GM18858 (cell line): ENCODE measurements around the gene CC2D1A.
"Not testable (repeated sequence)": the region's sequence is repeated elsewhere in the genome, so short reads cannot be mapped to it uniquely, and the experiment has no call there.

Experiments used
- ATAC-seq: cut with Tn5 transposase; IDR thresholded peaks from one replicate; pipeline ENCODE4 v1.9.1; 2021; ENCODE audit not compliant: unreplicated experiment

The CC2D1A gene

GRCh38 chr19:13959962-13960862 is 54.2 kb downstream of the CC2D1A start:
- no peak for ATAC-seq

- ATAC-seq, result no peak
These were observed 55.1 kb downstream of the CC2D1A start for GRCh38 chr19:13960863-13961784.

GRCh38 chr19:13961826-13962698 is 56.1 kb downstream of the CC2D1A start:
- ATAC-seq, result no peak

GRCh38 chr19:13962699-13963602 is 57.0 kb downstream of the CC2D1A start:
- no peak for ATAC-seq

GRCh38 chr19:13963603-13964105 is 57.7 kb downstream of the CC2D1A start:
- ATAC-seq, result no peak

- no peak for ATAC-seq
These were observed 58.8 kb downstream of the CC2D1A start for GRCh38 chr19:13964776-13965175.

- no peak for ATAC-seq
These were observed 59.4 kb downstream of the CC2D1A start for GRCh38 chr19:13965377-13965896.

- ATAC-seq, result no peak
These were observed 60.1 kb downstream of the CC2D1A start for GRCh38 chr19:13965926-13966683.

GRCh38 chr19:13966684-13967128 is 60.7 kb downstream of the CC2D1A start:
- no peak for ATAC-seq

GRCh38 chr19:13967206-13967605 is 61.2 kb downstream of the CC2D1A start:
- not testable (repeated sequence) for ATAC-seq

- ATAC-seq, result no peak
These were observed 62.5 kb downstream of the CC2D1A start for GRCh38 chr19:13968383-13968935.

GRCh38 chr19:13968999-13969398 is 63.0 kb downstream of the CC2D1A start:
- ATAC-seq, result no peak

GRCh38 chr19:13969897-13970296 is 63.9 kb downstream of the CC2D1A start:
- no peak for ATAC-seq

- not testable (repeated sequence) for ATAC-seq
These were observed 65.9 kb downstream of the CC2D1A start for GRCh38 chr19:13971868-13972267.

GRCh38 chr19:13972368-13973155 is 66.6 kb downstream of the CC2D1A start:
- ATAC-seq, result no peak

- ATAC-seq, result not testable (repeated sequence)
These were observed 67.5 kb downstream of the CC2D1A start for GRCh38 chr19:13973479-13973878.

- ATAC-seq, result no peak
These were observed 68.1 kb downstream of the CC2D1A start for GRCh38 chr19:13974073-13974472.
